Medulla oblongata (tissue), 1 donor: ENCODE measurements around the gene MYOCD.

Experiments
- DNase-seq: peaks from one replicate; pipeline ENCODE4 v3.0.0-alpha.2; 2015; ENCODE audit errors: extremely low spot score

MYOCD gene

GRCh38 chr17:12641084-12641483 lies 24.6 kb upstream of the MYOCD start:
- no peak for DNase-seq

GRCh38 chr17:12642034-12642433 lies 23.7 kb upstream of the MYOCD start:
- DNase-seq: no peak

- no peak for DNase-seq
These were observed 21.9 kb upstream of the MYOCD start for GRCh38 chr17:12643822-12644221.

- DNase-seq: no peak
These were observed 21.1 kb upstream of the MYOCD start for GRCh38 chr17:12644623-12645022.

- DNase-seq: no peak
These were observed 18.8 kb upstream of the MYOCD start for GRCh38 chr17:12646761-12647422.

GRCh38 chr17:12648498-12648897 lies 17.2 kb upstream of the MYOCD start:
- DNase-seq: no peak

- no peak for DNase-seq
These were observed 9.8 kb upstream of the MYOCD start for GRCh38 chr17:12655936-12656335.

GRCh38 chr17:12656354-12656753 lies 9.3 kb upstream of the MYOCD start:
- no peak for DNase-seq

- DNase-seq: no peak
These were observed 6.2 kb upstream of the MYOCD start for GRCh38 chr17:12659500-12659899.

- no peak for DNase-seq
These were observed 1.4 kb upstream of the MYOCD start for GRCh38 chr17:12664252-12664651.

- DNase-seq: no peak
These were observed 812 bp upstream of the MYOCD start for GRCh38 chr17:12664894-12665262.

GRCh38 chr17:12666718-12667117 lies 1.0 kb downstream of the MYOCD start:
- no peak for DNase-seq

- DNase-seq: peak; percentile 56
These were observed 1.7 kb downstream of the MYOCD start for GRCh38 chr17:12667299-12667958.

GRCh38 chr17:12671906-12672305 lies 6.2 kb downstream of the MYOCD start:
- no peak for DNase-seq

GRCh38 chr17:12672947-12673346 lies 7.3 kb downstream of the MYOCD start:
- no peak for DNase-seq

GRCh38 chr17:12673788-12674187 lies 8.1 kb downstream of the MYOCD start:
- DNase-seq: no peak

GRCh38 chr17:12680407-12680897 lies 14.8 kb downstream of the MYOCD start:
- DNase-seq: no peak

- no peak for DNase-seq
These were observed 15.3 kb downstream of the MYOCD start for GRCh38 chr17:12680993-12681392.

- DNase-seq: no peak
These were observed 17.6 kb downstream of the MYOCD start for GRCh38 chr17:12683299-12683698.

- no peak for DNase-seq
These were observed 20.8 kb downstream of the MYOCD start for GRCh38 chr17:12686486-12686885.

GRCh38 chr17:12688382-12688781 lies 22.7 kb downstream of the MYOCD start:
- DNase-seq: no peak

GRCh38 chr17:12691173-12691572 lies 25.5 kb downstream of the MYOCD start:
- DNase-seq: no peak

- no peak for DNase-seq
These were observed 27.9 kb downstream of the MYOCD start for GRCh38 chr17:12693640-12694039.

- DNase-seq: no peak
These were observed 40.4 kb downstream of the MYOCD start for GRCh38 chr17:12706070-12706469.
